ENCODE results near the gene PEX1. TPM values are rescaled to one million over a fixed set of nuclear protein-coding genes. Genes with fewer than 3 reads are reported as not detected.
"Not testable (repeated sequence)": the region's sequence is repeated elsewhere in the genome, so short reads cannot be mapped to it uniquely, and the experiment has no call there.

Gene PEX1
- total RNA-seq, 2 donors from 2014 or later = 12.4 to 15.8 TPM

DNA sequence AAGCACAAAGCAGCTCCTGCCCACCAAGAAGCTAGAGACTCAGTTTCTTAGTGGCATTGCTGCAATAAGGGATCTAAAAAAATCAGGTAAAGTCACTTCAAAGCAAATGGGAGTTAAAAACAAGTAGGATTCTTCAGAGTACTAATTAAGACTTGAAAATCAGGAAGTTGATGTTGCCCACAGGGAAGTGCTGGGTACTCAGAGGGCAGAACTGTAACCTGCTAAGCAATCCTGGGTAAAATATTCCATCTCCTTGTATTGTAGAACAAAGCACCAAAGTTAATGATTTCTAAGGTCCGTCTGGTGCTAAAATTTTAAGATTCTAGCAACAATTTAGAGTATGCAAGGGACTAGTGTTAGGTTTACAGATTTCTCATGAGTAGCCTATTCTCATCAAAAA, 8.3 kb downstream of the PEX1 start:
- Mint-ChIP-seq H3K27ac (no peak overlapping the region), H3K9me3 (no peaks in the 10 kb centered on the region), H3K36me3 (no peaks in the 10 kb centered on the region)
- no peak for DNase-seq (ENCODE audit: low spot score in 2 of 2)
- no peak for ATAC-seq

DNA sequence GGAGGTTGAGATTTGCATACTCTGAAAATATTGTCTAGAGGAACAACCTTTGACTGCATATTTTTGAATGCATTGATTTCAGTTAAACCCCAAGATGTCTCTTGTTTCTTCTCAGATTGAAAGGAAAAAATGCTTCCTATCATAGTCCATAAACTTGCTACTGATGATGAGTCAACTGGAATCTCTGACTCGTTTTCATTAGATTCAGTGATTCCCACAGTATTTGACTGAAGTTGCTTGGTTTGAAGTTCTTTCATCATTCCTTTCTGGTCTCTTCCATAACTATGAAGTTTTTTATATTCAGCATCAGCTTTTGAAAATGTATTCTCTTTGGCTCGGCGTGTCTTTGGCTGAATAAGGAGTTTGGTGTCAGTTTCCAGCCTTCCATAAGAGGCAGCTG, 10.7 kb downstream of the PEX1 start:
- H3K36me3 Mint-ChIP-seq = no peaks in the 10 kb centered on the region
- H3K27ac Mint-ChIP-seq = peak overlapping the region in 1 of 2 donors; percentile 12
- no peaks in the 10 kb centered on the region for H3K9me3 Mint-ChIP-seq
- no peak for DNase-seq (ENCODE audit: low spot score in 2 of 2)
- ATAC-seq = no peak

DNA sequence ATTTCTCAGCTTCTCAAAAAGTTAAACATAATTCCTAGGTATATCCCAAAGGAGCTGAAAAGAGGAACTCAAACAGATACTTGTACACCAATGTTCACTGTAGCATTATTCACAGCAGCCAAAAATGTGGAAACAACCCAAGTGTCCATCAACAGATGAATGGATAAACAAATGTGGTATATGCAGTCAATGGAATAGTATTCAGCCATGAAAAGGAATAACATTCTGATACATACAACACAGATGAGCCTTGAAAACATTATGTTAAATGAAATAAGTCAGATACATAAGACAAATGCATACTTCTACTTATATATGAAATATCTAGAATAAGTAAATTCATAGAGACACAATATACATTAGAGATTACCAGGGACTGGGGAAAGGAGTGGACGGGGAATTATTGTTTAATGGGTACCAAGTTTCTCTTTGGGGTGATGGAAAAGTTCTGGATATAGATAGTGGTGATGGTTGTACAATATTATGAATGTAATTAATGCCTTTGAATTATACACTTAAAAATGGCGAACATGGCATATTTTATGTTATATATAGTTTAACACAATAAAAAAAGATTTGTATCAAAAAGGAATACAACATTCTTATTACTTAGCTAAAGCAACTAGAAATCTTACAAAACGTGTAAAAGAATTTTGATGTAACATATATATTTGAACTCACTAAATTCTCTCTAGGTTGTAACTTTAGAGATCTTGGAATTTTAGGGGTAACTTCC, 15.0 kb downstream of the PEX1 start:
- no peak overlapping the region for H3K27ac Mint-ChIP-seq
- H3K9me3 Mint-ChIP-seq = no peaks in the 10 kb centered on the region
- H3K36me3 Mint-ChIP-seq = no peaks in the 10 kb centered on the region
- no peak for ATAC-seq
- no peak for DNase-seq (ENCODE audit: low spot score in 2 of 2)

DNA sequence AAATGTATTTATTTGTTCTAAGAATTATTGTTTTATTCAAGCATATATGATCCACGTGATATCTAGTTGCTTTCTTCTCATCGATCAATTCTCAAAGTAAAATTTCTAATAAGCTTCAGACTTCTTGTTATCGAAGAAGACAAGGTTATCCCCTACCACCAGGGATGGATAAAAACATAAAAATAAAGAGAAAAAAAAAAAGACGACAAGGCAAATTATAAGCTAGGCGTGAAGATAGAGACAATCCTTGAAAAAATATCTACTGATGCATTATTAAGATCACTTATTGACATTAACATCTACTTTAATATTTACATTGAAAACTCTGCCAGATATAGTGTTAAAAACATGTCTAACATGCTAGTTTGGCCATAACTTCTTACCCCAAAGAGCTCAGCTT, 19.4 kb downstream of the PEX1 start:
- H3K9me3 Mint-ChIP-seq = no peaks in the 10 kb centered on the region

DNA sequence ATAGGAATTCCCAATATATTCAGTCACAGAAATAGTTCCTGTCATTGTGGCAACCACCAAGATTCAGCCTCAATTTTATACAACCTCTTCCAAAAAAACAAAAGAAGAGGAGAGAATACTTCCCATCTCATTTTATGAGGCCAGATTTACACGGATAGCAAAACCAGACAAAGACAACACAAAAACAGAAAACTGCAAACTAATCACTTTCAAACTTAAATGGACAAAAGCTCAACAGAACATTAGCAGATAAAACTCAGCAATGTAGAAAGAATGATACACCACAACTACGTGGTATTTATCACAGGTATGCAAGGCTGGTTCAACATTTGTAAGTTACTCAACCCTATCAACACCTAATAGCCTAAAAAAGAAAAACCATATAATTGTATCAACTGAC, 22.0 kb downstream of the PEX1 start:
- H3K36me3 Mint-ChIP-seq = no peaks in the 10 kb centered on the region
- no peak overlapping the region for H3K27ac Mint-ChIP-seq
- no peaks in the 10 kb centered on the region for H3K9me3 Mint-ChIP-seq
- no peak for ATAC-seq
- no peak for DNase-seq (ENCODE audit: low spot score in 2 of 2)

More for the DNA sequence above, 19.4 kb downstream of the PEX1 start:
- no peaks in the 10 kb centered on the region for H3K36me3 Mint-ChIP-seq
- H3K27ac Mint-ChIP-seq = no peak overlapping the region
- no peak for ATAC-seq
- DNase-seq (ENCODE audit: low spot score in 2 of 2) = no peak

DNA sequence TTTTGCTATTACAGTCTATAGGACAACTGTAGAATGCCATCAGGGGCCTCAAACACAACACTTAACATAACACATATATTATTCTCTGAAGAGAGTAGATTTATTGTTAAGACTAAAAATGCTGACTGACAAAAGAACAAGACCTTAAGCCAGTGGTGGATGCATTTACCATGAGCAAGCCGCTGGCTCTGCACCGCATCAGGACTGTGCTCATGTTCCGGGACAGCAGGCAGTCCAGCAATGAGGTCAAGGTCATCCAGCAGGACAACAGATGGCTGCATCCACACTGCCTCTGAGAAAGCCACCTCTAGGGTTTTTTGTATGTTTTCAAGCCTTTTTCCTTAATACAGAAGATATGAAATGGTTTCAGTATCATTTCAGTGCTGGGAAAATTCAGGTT, 23.8 kb downstream of the PEX1 start:
- H3K36me3 Mint-ChIP-seq = no peaks in the 10 kb centered on the region
- H3K9me3 Mint-ChIP-seq = no peaks in the 10 kb centered on the region
- ATAC-seq (no peak), DNase-seq (ENCODE audit: low spot score in 2 of 2) (no peak)
- H3K27ac Mint-ChIP-seq = no peak overlapping the region

DNA sequence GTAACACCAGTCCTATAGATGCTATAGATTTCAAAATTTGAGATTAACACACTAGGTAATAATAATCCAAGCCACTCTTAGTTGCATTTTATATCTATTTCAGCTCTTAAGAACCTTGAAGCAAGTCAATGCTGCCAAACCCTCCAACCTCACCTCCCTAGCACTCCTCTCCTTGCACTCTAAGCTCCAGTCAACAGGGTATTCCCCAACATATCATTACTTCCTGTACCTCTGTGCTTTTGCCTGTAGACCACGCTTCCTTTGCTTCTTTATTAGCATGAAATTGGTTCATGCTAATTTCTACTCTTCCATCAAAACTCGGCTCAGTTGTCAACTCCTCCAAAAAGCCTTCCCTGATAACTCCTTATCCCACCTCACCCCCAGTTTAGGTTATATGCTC, 24.6 kb downstream of the PEX1 start:
- DNase-seq (ENCODE audit: low spot score in 2 of 2) (no peak), ATAC-seq (no peak)
- no peaks in the 10 kb centered on the region for H3K9me3 Mint-ChIP-seq
- peak overlapping the region in 1 of 2 donors; percentile 37 for H3K27ac Mint-ChIP-seq
- H3K36me3 Mint-ChIP-seq = no peaks in the 10 kb centered on the region

DNA sequence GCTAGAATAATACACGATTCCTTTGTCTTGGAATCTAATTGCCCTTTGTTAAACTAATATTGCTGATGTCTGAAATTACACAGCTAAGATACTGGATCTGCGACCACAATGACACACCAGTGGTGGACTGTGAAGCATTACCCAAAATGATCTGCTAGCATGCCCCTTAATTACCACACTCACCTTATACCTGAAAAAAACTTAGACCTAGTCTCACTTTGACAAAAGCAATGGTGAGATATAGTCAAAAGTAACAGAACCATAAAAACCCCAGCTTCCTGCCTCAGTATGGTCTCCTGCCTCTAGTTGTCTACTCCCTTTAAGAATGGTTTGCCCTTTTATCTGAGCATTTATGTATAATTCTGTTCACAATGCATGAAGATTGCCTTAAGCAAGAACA, 29.8 kb downstream of the PEX1 start:
- Mint-ChIP-seq H3K27ac (peak overlapping the region; percentile 20 to 40), H3K9me3 (no peaks in the 10 kb centered on the region), H3K36me3 (no peaks in the 10 kb centered on the region)
- DNase-seq (ENCODE audit: low spot score in 2 of 2) (no peak), ATAC-seq (peak; percentile 49 to 61)

DNA sequence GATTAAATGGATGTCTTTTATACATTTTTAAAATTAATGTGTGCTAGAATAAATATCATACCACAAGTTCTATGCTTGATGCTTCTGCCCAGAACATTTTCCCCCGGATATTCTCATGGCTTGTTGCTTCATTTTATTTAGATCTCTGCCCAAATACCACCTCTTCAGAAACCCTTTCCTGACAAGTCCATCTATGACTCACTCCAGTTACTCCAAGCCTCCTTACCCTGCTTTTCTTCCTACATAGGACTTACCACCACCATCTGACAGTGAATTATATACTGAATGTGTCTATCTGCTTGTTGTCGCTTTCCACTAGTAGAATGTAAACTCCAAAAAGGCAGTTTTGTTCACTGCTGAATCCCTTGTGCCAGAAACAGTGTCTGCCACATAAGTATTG, 31.4 kb downstream of the PEX1 start:
- no peak for DNase-seq (ENCODE audit: low spot score in 2 of 2)
- Mint-ChIP-seq H3K36me3 (no peaks in the 10 kb centered on the region), H3K9me3 (no peaks in the 10 kb centered on the region), H3K27ac (no peak overlapping the region)
- ATAC-seq = no peak

DNA sequence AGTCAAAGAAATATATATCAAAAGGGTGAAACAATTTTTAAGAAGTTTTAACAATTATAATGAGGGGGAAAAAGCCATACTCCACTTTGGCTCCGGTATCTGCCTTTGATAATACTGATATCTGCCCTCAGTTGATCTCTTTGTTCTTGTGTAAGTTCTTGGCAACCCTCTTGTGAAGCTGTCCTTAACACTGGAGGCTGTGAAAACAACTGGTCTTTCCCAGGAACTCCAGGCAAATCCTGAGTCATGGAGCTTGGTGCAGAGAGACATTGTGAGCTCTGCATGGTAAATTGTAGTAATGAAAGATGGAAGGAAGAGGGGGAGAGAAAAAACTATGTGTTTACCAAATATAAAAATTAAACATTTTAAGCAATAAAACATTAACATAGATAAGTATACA, 38.7 kb downstream of the PEX1 start:
- H3K9me3 Mint-ChIP-seq = no peaks in the 10 kb centered on the region
- H3K36me3 Mint-ChIP-seq = peaks cover 5 to 8% of the 10 kb centered on the region in 2 donors
- H3K27ac Mint-ChIP-seq = no peak overlapping the region
- ATAC-seq (no peak), DNase-seq (ENCODE audit: low spot score in 2 of 2) (no peak)

DNA sequence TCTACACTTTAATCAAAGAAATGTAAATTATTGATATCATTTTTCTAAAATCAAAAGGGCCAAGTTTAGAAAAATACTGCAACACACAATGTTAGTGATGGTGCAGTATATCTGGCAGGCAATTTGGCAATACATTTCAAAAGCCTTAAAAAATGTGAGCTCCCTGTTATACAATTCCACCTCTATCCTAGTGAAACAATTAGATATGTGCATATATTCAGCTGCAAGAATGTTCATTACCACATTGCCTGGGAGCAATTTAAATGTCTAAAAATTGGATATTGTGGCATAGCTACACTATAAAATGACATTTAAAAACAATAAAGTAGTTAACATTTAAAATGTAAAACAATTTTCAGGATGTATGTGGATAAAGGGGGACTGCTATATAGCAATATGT, 40.5 kb downstream of the PEX1 start:
- Mint-ChIP-seq H3K27ac (no peak overlapping the region), H3K36me3 (peaks cover 5 to 8% of the 10 kb centered on the region in 2 donors), H3K9me3 (no peaks in the 10 kb centered on the region)
- DNase-seq (ENCODE audit: low spot score in 2 of 2) = no peak
- no peak for ATAC-seq

DNA sequence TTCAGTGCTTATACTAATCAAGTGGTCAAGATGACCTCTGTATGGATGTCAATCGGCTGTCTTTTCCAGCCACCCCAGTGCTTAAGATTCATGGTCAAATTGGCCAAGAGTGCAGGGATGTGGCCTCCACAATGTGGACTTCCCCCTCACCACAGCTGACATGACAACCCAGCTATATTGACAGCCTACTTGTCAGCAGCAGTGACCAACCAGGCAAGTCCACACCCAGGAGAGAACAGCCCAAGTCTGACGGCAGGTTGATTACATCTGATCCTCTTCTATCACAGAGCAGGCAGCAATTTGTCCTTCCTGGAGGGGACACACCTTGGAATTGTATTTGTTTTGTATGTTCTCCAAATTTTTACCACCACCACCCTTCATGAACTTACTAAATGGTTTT, 42.3 kb downstream of the PEX1 start:
- H3K27ac Mint-ChIP-seq = no peak overlapping the region
- H3K36me3 Mint-ChIP-seq = peaks cover 5 to 8% of the 10 kb centered on the region in 2 donors
- DNase-seq (ENCODE audit: low spot score in 2 of 2) (no peak), ATAC-seq (no peak)
- H3K9me3 Mint-ChIP-seq = no peaks in the 10 kb centered on the region

DNA sequence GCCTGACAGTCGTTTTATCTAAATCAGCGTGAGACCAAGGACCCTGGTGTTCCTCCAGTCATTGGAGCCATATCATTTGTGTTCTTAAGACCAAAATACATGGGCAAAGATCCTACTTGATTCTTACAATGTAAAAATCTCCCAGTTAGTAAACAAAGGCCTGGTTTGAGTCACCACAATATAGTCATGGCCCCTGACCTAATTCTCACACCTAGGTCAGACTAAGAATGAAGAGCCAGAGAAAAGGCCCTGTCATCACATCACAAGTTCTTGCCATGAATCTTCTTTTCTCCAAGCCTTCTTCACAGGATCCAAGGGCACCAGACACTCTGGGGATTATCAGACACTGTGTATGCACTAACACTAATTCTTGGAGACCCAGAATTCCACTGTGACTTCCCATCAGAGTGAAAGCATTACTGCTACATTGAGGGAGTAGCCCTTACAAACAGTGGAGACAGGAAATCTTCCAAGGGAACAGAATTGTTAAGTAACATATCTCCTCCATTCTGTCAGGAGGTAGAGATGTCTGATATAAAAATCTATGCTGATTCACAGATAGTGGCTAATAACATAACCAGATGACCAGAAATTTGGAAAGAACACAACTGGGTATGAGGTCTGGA, 42.9 kb downstream of the PEX1 start:
- ATAC-seq = peak in 1 of 2 donors; percentile 52
- no peak for DNase-seq (ENCODE audit: low spot score in 2 of 2)
- H3K9me3 Mint-ChIP-seq = no peaks in the 10 kb centered on the region

DNA sequence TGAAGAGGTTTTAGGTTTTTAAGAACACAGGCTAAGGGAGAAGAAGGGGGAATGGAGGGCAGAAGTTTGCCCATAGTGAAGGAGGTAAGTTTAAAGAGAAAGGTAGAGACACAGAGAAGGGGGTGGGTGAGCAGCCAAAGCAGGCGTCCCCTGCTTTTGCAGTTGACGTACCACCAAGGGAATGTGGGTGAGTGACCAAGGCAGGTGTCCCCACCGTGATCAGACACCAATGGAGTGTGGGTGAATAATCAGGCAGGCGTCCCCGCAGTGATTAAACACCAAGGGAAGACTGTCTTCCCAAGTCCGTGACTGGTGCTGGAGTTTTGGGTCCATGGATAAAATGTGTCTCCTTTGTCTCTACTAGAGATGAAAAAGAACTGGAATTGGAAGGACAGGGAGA, 44.1 kb downstream of the PEX1 start:
- ATAC-seq; DNase-seq (ENCODE audit: low spot score in 2 of 2); H3K27ac Mint-ChIP-seq; H3K9me3 Mint-ChIP-seq; H3K36me3 Mint-ChIP-seq: not testable (repeated sequence)

More for the DNA sequence above, 42.9 kb downstream of the PEX1 start:
- Mint-ChIP-seq H3K27ac (no peak overlapping the region), H3K36me3 (peaks cover 5 to 8% of the 10 kb centered on the region in 2 donors)

DNA sequence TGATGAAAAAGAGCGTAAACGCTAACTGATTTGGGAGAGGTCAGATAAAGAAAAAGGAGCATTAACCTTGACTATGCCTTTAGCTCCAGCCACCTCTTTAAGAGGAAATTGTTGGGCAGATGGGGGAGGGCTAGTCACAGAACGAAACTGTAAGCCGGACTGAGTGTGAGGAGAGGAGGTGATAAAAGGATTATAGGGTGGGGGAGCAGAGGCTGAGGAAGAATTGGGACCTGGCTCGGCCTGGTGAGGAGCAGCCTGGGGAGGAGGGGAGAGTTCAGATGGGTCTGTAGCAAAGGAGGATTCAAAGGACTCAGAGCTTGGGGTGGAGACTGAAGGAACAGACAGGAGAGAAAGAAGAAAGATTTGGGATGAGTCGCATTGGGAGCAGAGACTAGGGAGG, 44.7 kb downstream of the PEX1 start:
- DNase-seq (ENCODE audit: low spot score in 2 of 2); H3K9me3 Mint-ChIP-seq; H3K36me3 Mint-ChIP-seq: not testable (repeated sequence)

DNA sequence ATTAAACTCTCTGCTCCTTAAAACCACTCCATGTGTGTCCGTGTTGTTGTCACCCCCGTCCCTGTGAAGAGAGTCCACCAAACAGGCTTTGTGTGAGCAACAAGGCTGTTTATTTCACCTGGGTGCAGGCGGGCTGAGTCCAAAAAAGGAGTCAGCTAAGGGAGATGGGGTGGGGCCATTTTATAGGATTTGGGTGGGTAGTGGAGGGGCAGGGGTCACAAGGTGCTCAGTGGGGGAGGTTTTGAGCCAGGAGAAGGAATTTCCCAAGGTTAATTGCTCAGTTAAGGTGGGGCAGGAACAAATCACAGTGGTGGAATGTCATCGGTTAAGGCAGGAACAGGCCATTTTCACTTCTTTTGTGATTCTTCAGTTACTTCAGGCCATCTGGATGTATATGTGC, 49.2 kb downstream of the PEX1 start:
- not testable (repeated sequence) for DNase-seq (ENCODE audit: low spot score in 2 of 2); H3K27ac Mint-ChIP-seq; ATAC-seq; H3K36me3 Mint-ChIP-seq; H3K9me3 Mint-ChIP-seq

More for the DNA sequence above, 44.7 kb downstream of the PEX1 start:
- not testable (repeated sequence) for H3K27ac Mint-ChIP-seq, ATAC-seq

DNA sequence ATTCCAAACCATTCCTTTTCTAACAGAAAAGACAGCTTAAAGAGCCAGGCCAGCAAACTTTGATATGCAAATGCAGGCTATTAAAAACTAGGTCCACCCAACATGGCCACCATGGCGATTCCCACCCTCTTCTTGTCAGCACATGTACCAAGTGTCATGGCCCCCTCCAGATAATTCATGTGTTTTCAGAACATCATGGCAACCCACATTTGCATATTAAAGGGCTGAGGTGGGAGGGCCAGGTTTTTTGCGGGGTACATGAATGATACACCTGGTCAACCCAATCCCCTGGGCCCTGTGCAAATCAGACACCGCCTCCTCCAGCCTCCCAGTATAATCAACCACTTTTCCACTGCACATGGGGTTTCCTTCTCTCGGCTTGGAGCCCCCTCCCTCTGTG, 49.6 kb downstream of the PEX1 start:
- no peak for ATAC-seq
- H3K36me3 Mint-ChIP-seq = no peaks in the 10 kb centered on the region

DNA sequence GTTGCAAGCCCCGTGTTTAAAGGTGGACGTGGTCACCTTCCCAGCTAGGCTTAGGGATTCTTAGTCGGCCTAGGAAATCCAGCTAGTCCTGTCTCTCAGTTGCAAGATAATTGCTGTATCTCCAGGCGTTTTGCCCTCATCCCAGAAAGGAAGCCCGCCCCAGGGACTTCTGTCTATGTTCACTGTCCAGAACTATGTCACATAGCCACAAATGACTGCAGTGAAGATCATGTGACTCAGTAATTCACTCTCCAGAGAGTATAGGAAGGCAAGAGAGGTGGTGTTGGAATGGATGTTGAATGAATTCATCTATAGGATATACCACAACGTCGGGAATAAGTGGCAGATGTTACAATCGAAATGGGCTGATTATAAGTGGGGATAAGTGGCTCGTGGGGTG, 50.2 kb downstream of the PEX1 start:
- DNase-seq (ENCODE audit: low spot score in 2 of 2) (no peak), ATAC-seq (no peak)
- no peaks in the 10 kb centered on the region for H3K9me3 Mint-ChIP-seq
- no peaks in the 10 kb centered on the region for H3K36me3 Mint-ChIP-seq
- no peak overlapping the region for H3K27ac Mint-ChIP-seq

More for the DNA sequence above, 49.6 kb downstream of the PEX1 start:
- H3K9me3 Mint-ChIP-seq = no peaks in the 10 kb centered on the region
- H3K27ac Mint-ChIP-seq = no peak overlapping the region
- no peak for DNase-seq (ENCODE audit: low spot score in 2 of 2)
